GM23338 (cell line): ENCODE results near the gene TARBP1. TPM values are rescaled to one million over a fixed set of nuclear protein-coding genes. Genes with fewer than 3 reads are reported as not detected.

ENCODE experiments used
- ATAC-seq: fragments of 200-7000 bp; cut with Tn5 transposase; 3 replicates; pipeline ENCODE4 v1.9.1; 2020
- DNase-seq: peaks from one replicate; pipeline ENCODE4 v3.0.0-alpha.2; 2015; ENCODE audit warnings: low spot score
- H2AFZ ChIP-seq: fragments of 200-600 bp; sonication (generic); 2 replicates; pipeline ENCODE4 v1.8.0; 2016; ENCODE audit warnings: antibody characterized with exemption, mild to moderate bottlenecking, moderate library complexity
- H3F3A ChIP-seq: fragments of 200-600 bp; sonication (generic); replicated peaks from 2 replicates; pipeline ENCODE4 v1.8.0; 2017; ENCODE audit warnings: antibody characterized with exemption, mixed run types, low read depth
- H3K27ac ChIP-seq: fragments of 200-600 bp; sonication (generic); 2 replicates; pipeline ENCODE4 v1.6.1; 2016; ENCODE audit warnings: low read depth
- H3K27me3 ChIP-seq: fragments of 200-600 bp; sonication (generic); 2 replicates; pipeline ENCODE4 v1.8.0; 2016; ENCODE audit warnings: mild to moderate bottlenecking, mixed run types, moderate library complexity; ENCODE audit not compliant: insufficient read depth
- H3K36me3 ChIP-seq: fragments of 200-600 bp; sonication (generic); 2 replicates; pipeline ENCODE4 v1.8.0; 2016; ENCODE audit warnings: mild to moderate bottlenecking; ENCODE audit not compliant: insufficient read depth
- H3K4me1 ChIP-seq: fragments of 200-600 bp; sonication (generic); 2 replicates; pipeline ENCODE4 v1.8.0; 2016; ENCODE audit warnings: mild to moderate bottlenecking, moderate library complexity; ENCODE audit not compliant: insufficient read depth
- H3K4me2 ChIP-seq: fragments of 200-600 bp; sonication (generic); 2 replicates; pipeline ENCODE4 v1.7.1; 2017; ENCODE audit warnings: mixed run types
- H3K4me3 ChIP-seq: fragments of 200-600 bp; sonication (generic); 2 replicates; pipeline ENCODE4 v1.6.1; 2016; ENCODE audit warnings: mixed run types
- H3K79me2 ChIP-seq: fragments of 200-600 bp; sonication (generic); replicated peaks from 2 replicates; pipeline ENCODE4 v1.8.0; 2017; ENCODE audit warnings: mild to moderate bottlenecking; ENCODE audit not compliant: insufficient read depth
- H3K9me2 ChIP-seq: fragments of 200-600 bp; sonication (generic); 2 replicates; pipeline ENCODE4 v1.8.0; 2017; ENCODE audit not compliant: insufficient read depth
- H4K20me1 ChIP-seq: fragments of 200-600 bp; sonication (generic); replicated peaks from 2 replicates; pipeline ENCODE4 v1.8.0; 2017; ENCODE audit warnings: mild to moderate bottlenecking; ENCODE audit not compliant: insufficient read depth
- H3K27ac Mint-ChIP-seq: 2 replicates; pipeline ENCODE4 v1.8.0; 2020; ENCODE audit warnings: inconsistent platforms, mild to moderate bottlenecking, moderate library complexity, mixed read lengths
- H3K27me3 Mint-ChIP-seq: 3 replicates; pipeline ENCODE4 v1.8.0; 2022; ENCODE audit warnings: low read depth, mild to moderate bottlenecking, moderate library complexity, mixed read lengths, inconsistent platforms; ENCODE audit not compliant: insufficient read depth, poor library complexity
- H3K36me3 Mint-ChIP-seq: 3 replicates; pipeline ENCODE4 v1.8.0; 2021; ENCODE audit warnings: low read depth, mild to moderate bottlenecking, inconsistent platforms, moderate library complexity, mixed read lengths
- H3K4me1 Mint-ChIP-seq: 3 replicates; pipeline ENCODE4 v1.8.0; 2020; ENCODE audit warnings: mild to moderate bottlenecking, inconsistent platforms, mixed read lengths
- H3K4me3 Mint-ChIP-seq: 3 replicates; pipeline ENCODE4 v1.8.0; 2021; ENCODE audit warnings: moderate library complexity, mild to moderate bottlenecking, inconsistent platforms, mixed read lengths
- H3K9me3 Mint-ChIP-seq: 3 replicates; pipeline ENCODE4 v1.8.0; 2020; ENCODE audit warnings: moderate library complexity, mild to moderate bottlenecking, inconsistent platforms, mixed read lengths
- CREB1 ChIP-seq: fragments of 250-450 bp; sonication (Bioruptor Pico); IDR thresholded peaks from 2 replicates; pipeline ENCODE4 v1.5.0; 2020; ENCODE audit warnings: low read depth, mild to moderate bottlenecking, moderate library complexity
- EZH2 ChIP-seq: fragments of 200-600 bp; sonication (generic); IDR thresholded peaks from one replicate; pipeline ENCODE4 v1.8.0; 2017; ENCODE audit warnings: antibody characterized with exemption, mild to moderate bottlenecking, low read depth; ENCODE audit not compliant: unreplicated experiment
- EZH2phosphoT487 ChIP-seq: fragments of 200-600 bp; sonication (generic); IDR thresholded peaks from one replicate; pipeline ENCODE4 v1.8.1; 2018; ENCODE audit warnings: antibody characterized with exemption; ENCODE audit not compliant: unreplicated experiment
- JUNB ChIP-seq: IDR thresholded peaks from one replicate; pipeline ENCODE4 v1.6.1; 2016; ENCODE audit warnings: antibody characterized with exemption; ENCODE audit not compliant: unreplicated experiment
- NANOG ChIP-seq: IDR thresholded peaks from 2 replicates; pipeline ENCODE4 v1.6.1; 2016; ENCODE audit warnings: antibody characterized with exemption, borderline replicate concordance
- POLR2AphosphoS5 ChIP-seq: IDR thresholded peaks from 2 replicates; pipeline ENCODE4 v1.6.1; 2016; ENCODE audit warnings: antibody characterized with exemption, low read depth
- STAT1 ChIP-seq: IDR thresholded peaks from one replicate; pipeline ENCODE4 v1.6.1; 2016; ENCODE audit warnings: antibody characterized with exemption; ENCODE audit not compliant: unreplicated experiment
- ZNF114 ChIP-seq: fragments of 250-450 bp; sonication (Bioruptor Pico); IDR thresholded peaks from 2 replicates; pipeline ENCODE4 v1.5.0; 2020; ENCODE audit warnings: mild to moderate bottlenecking, moderate library complexity
- ZNF331 ChIP-seq: fragments of 250-450 bp; sonication (Bioruptor Pico); IDR thresholded peaks from 2 replicates; pipeline ENCODE4 v1.5.0; 2020; ENCODE audit warnings: low read depth, mild to moderate bottlenecking, moderate library complexity
- polyA plus RNA-seq: library from polyadenylated mRNA; unstranded; fragments of >200 nt; fragmentation: Nextera tagmentation; extraction: Ambion mirVana; gene quantifications from 2 replicates; pipeline ENCODE4 v1.2.1, GENCODE V29; 2016
- total RNA-seq: library from RNA; depleted of rRNA; stranded (reverse); fragments of >200 nt; shearing (Covaris generic); gene quantifications from 2 replicates; pipeline ENCODE4 v1.2.3, GENCODE V29; 2014
- TF ChIP-seq, protein P1 (sequence below): fragments of 250-450 bp; sonication (Bioruptor Pico); IDR thresholded peaks from 2 replicates; pipeline ENCODE4 v1.5.0; 2020; ENCODE audit warnings: mild to moderate bottlenecking, moderate library complexity
- TF ChIP-seq, protein P2 (sequence below), 2 experiments: fragments of 200-600 bp in 1 of 2; sonication (generic) in 1 of 2; conservative IDR thresholded peaks; 2 replicates each; pipeline versions ENCODE4 v1.5.1 to v1.6.1; 2016 to 2017; ENCODE audit warnings: antibody characterized with exemption in 2 of 2, low read depth in 2 of 2, mild to moderate bottlenecking in 2 of 2, moderate library complexity in 1 of 2
- TF ChIP-seq, protein P3 (sequence below): IDR thresholded peaks from one replicate; pipeline ENCODE4 v1.6.1; 2018; ENCODE audit warnings: antibody characterized with exemption; ENCODE audit not compliant: unreplicated experiment
- TF ChIP-seq, protein P4 (sequence below): IDR thresholded peaks from 2 replicates; pipeline ENCODE4 v1.6.1; 2016; ENCODE audit warnings: antibody characterized with exemption

TARBP1 gene
- total and polyA plus RNA-seq, 2 experiments from 2014 or later = 14.9 to 18.8 TPM

DNA sequence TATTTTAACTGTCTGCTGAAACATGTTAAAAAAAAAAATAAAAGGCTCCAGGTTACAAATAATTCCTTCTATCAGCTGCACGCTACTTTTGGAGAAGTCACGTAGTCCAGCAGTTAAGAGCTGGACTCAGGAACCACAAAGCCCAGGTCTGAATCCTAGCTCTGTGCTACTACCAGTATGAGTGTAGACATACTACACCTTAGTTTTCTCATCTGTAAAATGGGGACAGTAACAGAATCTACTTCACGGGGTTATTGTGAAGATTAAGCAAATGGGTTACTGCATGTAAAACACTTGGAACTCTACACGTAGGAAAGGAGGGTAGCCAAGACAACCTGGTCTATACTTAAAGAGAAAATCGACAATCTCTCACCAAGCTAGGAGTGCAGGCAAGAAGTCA, 48.3 kb downstream of the TARBP1 start:
- Histone ChIP-seq H3K27me3 (no peaks in the 10 kb centered on the region), H4K20me1 (no peaks in the 10 kb centered on the region), H2AFZ (no peak overlapping the region), H3K4me2 (no peak overlapping the region), H3K27ac (no peak overlapping the region), H3K4me3 (no peak overlapping the region), H3K4me1 (no peaks in the 10 kb centered on the region), H3K79me2 (no peaks in the 10 kb centered on the region), H3K9me2 (no peaks in the 10 kb centered on the region), H3F3A (no peaks in the 10 kb centered on the region), H3K36me3 (peaks cover 8% of the 10 kb centered on the region; the same call in 1 of the 2 replicates)
- Mint-ChIP-seq H3K27ac (no peak overlapping the region), H3K9me3 (no peaks in the 10 kb centered on the region), H3K4me1 (no peaks in the 10 kb centered on the region), H3K36me3 (peaks cover 37% of the 10 kb centered on the region), H3K27me3 (no peaks in the 10 kb centered on the region), H3K4me3 (no peak overlapping the region)
- no peak for ATAC-seq
- no peak for DNase-seq
- no peak for TF ChIP-seq NANOG
- no peak for TF ChIP-seq ZNF114 (CRISPR knock-in tag)
- TF ChIP-seq STAT1 = no peak
- TF ChIP-seq, protein P1, sequence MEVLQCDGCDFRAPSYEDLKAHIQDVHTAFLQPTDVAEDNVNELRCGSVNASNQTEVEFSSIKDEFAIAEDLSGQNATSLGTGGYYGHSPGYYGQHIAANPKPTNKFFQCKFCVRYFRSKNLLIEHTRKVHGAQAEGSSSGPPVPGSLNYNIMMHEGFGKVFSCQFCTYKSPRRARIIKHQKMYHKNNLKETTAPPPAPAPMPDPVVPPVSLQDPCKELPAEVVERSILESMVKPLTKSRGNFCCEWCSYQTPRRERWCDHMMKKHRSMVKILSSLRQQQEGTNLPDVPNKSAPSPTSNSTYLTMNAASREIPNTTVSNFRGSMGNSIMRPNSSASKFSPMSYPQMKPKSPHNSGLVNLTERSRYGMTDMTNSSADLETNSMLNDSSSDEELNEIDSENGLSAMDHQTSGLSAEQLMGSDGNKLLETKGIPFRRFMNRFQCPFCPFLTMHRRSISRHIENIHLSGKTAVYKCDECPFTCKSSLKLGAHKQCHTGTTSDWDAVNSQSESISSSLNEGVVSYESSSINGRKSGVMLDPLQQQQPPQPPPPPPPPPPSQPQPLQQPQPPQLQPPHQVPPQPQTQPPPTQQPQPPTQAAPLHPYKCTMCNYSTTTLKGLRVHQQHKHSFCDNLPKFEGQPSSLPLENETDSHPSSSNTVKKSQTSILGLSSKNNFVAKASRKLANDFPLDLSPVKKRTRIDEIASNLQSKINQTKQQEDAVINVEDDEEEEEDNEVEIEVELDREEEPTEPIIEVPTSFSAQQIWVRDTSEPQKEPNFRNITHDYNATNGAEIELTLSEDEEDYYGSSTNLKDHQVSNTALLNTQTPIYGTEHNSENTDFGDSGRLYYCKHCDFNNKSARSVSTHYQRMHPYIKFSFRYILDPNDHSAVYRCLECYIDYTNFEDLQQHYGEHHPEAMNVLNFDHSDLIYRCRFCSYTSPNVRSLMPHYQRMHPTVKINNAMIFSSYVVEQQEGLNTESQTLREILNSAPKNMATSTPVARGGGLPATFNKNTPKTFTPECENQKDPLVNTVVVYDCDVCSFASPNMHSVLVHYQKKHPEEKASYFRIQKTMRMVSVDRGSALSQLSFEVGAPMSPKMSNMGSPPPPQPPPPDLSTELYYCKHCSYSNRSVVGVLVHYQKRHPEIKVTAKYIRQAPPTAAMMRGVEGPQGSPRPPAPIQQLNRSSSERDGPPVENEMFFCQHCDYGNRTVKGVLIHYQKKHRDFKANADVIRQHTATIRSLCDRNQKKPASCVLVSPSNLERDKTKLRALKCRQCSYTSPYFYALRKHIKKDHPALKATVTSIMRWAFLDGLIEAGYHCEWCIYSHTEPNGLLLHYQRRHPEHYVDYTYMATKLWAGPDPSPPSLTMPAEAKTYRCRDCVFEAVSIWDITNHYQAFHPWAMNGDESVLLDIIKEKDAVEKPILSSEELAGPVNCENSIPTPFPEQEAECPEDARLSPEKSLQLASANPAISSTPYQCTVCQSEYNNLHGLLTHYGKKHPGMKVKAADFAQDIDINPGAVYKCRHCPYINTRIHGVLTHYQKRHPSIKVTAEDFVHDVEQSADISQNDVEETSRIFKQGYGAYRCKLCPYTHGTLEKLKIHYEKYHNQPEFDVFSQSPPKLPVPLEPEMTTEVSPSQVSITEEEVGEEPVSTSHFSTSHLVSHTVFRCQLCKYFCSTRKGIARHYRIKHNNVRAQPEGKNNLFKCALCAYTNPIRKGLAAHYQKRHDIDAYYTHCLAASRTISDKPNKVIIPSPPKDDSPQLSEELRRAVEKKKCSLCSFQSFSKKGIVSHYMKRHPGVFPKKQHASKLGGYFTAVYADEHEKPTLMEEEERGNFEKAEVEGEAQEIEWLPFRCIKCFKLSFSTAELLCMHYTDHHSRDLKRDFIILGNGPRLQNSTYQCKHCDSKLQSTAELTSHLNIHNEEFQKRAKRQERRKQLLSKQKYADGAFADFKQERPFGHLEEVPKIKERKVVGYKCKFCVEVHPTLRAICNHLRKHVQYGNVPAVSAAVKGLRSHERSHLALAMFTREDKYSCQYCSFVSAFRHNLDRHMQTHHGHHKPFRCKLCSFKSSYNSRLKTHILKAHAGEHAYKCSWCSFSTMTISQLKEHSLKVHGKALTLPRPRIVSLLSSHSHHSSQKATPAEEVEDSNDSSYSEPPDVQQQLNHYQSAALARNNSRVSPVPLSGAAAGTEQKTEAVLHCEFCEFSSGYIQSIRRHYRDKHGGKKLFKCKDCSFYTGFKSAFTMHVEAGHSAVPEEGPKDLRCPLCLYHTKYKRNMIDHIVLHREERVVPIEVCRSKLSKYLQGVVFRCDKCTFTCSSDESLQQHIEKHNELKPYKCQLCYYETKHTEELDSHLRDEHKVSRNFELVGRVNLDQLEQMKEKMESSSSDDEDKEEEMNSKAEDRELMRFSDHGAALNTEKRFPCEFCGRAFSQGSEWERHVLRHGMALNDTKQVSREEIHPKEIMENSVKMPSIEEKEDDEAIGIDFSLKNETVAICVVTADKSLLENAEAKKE = no peak
- no peak for TF ChIP-seq CREB1 (CRISPR knock-in tag)
- TF ChIP-seq, protein P2, sequence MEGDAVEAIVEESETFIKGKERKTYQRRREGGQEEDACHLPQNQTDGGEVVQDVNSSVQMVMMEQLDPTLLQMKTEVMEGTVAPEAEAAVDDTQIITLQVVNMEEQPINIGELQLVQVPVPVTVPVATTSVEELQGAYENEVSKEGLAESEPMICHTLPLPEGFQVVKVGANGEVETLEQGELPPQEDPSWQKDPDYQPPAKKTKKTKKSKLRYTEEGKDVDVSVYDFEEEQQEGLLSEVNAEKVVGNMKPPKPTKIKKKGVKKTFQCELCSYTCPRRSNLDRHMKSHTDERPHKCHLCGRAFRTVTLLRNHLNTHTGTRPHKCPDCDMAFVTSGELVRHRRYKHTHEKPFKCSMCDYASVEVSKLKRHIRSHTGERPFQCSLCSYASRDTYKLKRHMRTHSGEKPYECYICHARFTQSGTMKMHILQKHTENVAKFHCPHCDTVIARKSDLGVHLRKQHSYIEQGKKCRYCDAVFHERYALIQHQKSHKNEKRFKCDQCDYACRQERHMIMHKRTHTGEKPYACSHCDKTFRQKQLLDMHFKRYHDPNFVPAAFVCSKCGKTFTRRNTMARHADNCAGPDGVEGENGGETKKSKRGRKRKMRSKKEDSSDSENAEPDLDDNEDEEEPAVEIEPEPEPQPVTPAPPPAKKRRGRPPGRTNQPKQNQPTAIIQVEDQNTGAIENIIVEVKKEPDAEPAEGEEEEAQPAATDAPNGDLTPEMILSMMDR (conservative IDR thresholded peaks at IDR 0.05; ENCODE audit: low read depth in 2 of 2) = no peak
- TF ChIP-seq EZH2phosphoT487 = no peak
- TF ChIP-seq JUNB = no peak
- TF ChIP-seq EZH2 = no peak
- no peak for TF ChIP-seq POLR2AphosphoS5
- no peak for TF ChIP-seq ZNF331 (CRISPR knock-in tag)
- TF ChIP-seq, protein P3, sequence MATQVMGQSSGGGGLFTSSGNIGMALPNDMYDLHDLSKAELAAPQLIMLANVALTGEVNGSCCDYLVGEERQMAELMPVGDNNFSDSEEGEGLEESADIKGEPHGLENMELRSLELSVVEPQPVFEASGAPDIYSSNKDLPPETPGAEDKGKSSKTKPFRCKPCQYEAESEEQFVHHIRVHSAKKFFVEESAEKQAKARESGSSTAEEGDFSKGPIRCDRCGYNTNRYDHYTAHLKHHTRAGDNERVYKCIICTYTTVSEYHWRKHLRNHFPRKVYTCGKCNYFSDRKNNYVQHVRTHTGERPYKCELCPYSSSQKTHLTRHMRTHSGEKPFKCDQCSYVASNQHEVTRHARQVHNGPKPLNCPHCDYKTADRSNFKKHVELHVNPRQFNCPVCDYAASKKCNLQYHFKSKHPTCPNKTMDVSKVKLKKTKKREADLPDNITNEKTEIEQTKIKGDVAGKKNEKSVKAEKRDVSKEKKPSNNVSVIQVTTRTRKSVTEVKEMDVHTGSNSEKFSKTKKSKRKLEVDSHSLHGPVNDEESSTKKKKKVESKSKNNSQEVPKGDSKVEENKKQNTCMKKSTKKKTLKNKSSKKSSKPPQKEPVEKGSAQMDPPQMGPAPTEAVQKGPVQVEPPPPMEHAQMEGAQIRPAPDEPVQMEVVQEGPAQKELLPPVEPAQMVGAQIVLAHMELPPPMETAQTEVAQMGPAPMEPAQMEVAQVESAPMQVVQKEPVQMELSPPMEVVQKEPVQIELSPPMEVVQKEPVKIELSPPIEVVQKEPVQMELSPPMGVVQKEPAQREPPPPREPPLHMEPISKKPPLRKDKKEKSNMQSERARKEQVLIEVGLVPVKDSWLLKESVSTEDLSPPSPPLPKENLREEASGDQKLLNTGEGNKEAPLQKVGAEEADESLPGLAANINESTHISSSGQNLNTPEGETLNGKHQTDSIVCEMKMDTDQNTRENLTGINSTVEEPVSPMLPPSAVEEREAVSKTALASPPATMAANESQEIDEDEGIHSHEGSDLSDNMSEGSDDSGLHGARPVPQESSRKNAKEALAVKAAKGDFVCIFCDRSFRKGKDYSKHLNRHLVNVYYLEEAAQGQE = no peak
- TF ChIP-seq, protein P4, sequence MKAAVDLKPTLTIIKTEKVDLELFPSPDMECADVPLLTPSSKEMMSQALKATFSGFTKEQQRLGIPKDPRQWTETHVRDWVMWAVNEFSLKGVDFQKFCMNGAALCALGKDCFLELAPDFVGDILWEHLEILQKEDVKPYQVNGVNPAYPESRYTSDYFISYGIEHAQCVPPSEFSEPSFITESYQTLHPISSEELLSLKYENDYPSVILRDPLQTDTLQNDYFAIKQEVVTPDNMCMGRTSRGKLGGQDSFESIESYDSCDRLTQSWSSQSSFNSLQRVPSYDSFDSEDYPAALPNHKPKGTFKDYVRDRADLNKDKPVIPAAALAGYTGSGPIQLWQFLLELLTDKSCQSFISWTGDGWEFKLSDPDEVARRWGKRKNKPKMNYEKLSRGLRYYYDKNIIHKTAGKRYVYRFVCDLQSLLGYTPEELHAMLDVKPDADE = no peak
